Umbilical cord (tissue), 2 donors: ENCODE results near the gene OVCA2. TPM values are rescaled to one million over a fixed set of nuclear protein-coding genes. Genes with fewer than 3 reads are reported as not detected.
"Not testable (repeated sequence)": the region's sequence is repeated elsewhere in the genome, so short reads cannot be mapped to it uniquely, and the experiment has no call there.

Source experiments
- DNase-seq: peaks from one replicate; pipeline ENCODE4 v3.0.0-alpha.2; 2015; ENCODE audit warnings: low spot score
- total RNA-seq: library from RNA; depleted of rRNA; stranded (reverse); fragments of >200 nt; gene quantifications from one replicate; pipeline ENCODE4 v1.2.3, GENCODE V29; 2014; ENCODE audit warnings: low replicate concordance; ENCODE audit not compliant: insufficient read depth

Gene OVCA2
- 22.6 TPM for total RNA-seq

DNA sequence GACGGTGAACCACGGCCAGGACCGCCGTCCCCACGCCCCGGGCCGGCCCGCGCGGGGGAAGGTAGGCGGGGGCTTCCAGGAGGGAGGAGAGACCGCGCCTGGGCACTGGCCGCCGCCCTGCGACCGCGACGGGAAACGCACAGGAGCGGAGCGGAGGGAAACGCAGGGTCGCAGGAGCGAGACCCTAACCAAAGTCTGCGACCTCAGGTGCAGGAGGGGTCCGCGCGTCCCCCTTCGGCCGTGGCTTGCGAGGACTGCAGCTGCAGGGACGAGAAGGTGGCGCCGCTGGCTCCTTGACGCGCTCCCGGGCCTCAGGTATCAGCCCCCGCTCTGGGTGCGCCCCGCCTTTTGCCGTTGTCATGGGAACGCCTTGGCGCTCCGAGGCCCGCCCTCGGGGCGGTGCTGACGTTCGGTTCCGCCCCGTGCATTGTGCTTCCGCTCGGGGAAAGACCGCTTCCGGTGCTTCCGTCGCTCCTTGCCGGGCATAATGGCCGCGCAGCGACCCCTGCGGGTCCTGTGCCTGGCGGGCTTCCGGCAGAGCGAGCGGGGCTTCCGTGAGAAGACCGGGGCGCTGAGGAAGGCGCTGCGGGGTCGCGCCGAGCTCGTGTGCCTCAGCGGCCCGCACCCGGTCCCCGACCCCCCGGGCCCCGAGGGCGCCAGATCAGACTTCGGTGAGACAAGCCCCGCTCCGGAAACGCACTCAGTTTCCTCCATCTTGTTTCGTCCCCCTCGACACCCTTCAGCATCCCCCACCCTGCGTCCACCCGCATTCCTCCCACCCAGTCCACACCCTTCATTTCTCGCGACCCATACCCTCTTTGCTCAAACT, at the start of gene OVCA2:
Gene OVCA2 (plus strand): TSS at position 462 of the 829 bp plus-strand sequence. CDS start 26 bp downstream, at position 488.
- DNase-seq: peak; percentile 97

DNA sequence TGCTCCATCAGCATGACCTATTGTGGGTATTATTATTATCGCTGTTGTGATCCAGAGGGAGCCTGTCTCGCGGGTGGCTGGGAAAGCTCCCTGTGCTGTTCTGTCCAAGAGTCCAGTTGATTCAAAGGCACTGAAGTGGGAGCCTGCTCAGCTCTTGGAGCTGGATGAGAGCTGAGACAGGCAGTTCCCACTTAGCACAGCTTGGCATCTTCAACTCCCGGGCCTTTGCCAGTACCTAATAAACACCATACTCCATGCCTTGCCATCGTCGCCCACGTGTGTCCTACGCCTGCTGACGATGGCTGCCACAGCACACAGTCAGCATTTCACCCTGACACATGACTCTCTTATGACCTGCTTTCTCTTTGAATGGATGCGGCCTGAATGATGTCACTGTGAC, 49.3 kb upstream of the OVCA2 start:
- no peak for DNase-seq

DNA sequence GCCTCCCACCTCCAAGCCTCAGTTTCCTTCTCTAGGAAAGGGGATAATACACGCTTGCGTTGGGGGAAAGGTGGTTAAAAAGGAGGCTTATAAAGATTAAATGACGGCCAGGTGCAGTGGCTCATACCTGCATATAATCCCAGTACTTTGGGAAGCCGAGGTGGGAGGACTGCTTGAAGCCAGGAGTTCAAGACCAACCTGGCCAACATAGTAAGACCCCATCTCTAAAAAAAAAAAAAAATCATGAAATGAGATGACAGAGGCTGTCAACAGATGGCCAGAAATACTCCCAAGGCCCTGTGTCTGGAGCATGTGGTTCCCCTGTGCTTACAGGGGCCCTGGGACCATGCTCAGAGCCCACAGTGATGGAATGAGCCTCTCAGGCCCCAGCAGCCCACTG, 47.1 kb upstream of the OVCA2 start:
- no peak for DNase-seq

DNA sequence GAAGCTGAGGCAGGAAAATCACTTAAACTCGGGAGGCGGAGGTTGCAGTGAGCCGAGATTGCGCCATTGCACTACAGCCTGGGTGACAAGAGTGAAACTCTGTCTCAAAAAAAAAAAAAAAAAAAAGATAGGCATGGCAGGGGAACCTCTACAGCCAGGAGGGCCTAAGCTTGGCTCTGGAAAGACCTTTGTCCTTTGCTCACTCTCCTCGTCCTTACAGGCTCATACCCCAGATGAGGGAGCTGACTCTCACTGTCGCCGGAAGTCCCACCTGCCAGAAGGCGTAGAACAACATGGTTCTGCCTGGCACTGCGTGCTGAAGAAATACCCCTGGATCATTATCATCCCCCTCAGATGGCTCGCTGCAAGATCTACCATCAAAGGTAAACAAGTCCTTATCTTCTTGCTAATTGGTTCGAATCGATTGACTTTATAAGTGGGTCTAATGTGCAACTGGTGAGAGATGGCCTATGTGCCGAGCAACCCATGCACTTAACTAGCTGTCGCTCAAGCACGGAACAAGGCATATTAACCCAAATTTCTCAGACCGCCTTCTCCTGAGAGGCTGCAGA, 46.4 kb upstream of the OVCA2 start:
- no peak for DNase-seq

DNA sequence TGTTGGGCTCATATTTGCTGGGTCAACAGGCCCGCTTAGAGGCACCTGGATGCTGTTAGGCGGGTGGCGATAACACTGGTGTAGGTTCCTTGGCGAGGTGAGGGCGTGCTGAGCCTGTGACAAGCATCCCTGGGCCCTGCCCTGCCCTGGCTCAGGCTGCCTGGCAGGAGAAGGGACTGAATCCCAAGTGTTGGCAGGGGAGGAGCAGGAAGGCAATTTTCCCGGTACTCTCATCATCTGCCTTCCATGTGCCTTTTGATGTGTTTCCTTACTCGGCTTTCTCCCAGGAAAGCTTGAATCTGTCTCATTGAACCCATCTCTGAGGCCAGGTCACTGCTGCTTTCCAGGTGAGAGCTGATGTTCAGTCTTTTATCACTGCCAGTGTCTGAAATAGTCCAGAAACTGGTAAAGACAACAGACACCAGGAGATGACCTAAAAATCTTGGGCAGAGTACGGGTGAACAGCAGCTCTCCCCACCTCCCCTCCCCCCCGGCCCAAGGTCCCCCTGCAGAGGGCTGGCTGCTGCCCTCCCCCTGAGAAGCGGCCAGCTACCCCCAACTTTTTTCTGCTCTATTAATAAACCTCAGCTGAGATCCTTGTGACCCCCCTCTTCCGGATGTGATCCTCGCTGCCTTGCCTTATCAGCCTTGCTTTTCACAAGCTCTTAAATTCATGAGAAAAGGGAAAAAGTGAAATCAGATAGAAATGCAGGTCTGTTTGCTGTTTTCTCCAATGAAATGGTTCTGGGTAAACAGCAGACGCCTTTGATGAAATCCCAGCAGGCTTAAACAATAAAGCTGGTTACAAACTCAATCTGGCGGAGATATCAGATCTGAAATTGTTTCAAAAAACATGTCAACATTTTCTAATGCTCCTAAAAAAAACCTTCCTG, 45.7 kb upstream of the OVCA2 start:
- peak; percentile 59 for DNase-seq

DNA sequence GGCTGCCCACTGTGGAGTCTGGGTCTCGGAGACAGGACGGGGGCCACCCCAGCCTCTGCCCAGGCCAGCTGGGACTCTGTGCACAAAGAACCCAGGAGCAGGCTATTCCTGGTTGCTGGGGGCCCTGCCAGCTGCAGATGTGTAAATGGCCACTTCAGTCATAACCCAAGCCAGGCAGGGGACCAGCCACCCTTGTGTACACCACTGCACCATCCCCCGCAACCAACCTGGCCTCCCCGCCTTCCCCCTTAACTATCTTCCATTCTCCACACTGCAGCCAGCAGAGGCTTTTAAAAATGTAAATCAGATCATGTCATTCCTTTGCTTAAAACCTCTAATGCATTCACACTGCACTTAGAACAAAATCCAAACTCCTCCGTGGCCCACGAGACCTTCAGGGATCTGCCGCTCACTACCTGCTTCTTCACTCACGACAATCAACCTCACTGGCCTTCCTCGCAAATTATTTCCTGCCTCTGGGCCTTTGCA, 45.0 kb upstream of the OVCA2 start:
- DNase-seq: no peak

DNA sequence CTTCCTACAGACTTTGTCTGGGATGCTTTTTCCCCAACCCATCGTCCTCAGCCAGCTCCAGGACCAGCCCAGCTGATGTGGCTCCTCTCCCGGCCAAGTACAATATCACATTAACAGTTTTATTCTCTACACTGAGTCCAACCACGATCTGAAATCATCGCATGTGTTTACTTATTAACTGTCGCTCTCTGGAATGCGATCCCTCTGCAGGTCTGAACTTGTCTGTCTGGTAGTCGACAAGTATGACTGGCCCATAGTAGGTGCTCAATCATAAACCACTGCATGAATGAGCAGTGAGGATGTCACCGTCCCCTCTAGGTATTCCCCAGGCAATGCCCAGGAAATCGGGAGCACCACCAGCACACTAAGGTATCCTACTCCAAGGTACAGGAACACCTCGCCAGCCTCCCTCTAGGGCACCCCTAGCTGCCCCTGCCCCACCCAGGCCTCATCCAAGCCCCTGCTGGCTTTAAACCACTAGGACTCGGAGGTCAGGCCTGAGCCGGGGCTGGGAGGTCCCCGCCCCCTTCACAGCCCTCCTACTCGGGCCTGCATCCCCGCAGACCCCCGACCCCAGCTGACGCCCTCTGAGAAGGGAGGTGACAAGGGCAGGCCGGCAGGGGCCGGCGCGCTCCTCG, 44.4 kb upstream of the OVCA2 start:
- DNase-seq: no peak

DNA sequence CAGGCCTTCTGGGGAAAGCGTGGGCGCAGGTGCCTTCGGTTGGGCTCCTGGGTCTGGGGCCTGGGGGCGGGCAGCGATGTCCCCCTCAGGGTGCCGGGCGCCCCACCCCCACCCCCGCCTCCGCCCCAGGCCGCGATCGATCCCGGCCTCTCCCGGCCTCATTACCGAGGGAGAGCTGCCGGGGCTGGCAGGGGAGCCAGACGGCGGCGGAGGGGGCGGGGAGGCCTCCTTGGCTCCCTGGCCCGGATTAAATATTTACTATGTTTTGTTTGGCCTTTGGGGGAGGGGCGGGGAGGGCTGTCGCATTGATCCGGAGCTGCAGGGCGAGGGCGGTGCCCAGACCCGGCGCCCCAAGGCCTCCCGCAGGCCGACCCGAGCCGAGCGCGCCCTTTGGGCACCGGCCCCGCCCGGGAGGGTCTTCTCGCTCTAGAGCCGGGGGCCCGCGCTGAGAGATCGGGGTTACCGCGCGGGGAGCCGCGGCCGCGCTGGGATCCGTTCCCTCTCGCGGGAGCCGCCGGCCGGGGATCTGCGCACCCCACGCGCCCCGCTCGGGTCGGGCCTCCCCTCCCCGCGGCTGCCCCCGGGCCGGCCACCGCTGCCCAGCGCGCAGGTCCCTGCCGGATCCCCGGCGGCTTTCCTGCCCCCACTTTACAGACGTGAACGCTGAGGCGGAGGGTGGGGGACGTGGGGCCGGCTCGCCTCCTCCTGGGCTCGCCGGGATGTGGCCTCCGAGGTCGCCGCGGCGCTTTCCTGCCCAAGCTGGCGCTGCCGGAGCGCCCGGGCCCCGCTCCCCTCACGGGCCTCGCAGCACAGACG, 43.7 kb upstream of the OVCA2 start:
- DNase-seq: no peak

DNA sequence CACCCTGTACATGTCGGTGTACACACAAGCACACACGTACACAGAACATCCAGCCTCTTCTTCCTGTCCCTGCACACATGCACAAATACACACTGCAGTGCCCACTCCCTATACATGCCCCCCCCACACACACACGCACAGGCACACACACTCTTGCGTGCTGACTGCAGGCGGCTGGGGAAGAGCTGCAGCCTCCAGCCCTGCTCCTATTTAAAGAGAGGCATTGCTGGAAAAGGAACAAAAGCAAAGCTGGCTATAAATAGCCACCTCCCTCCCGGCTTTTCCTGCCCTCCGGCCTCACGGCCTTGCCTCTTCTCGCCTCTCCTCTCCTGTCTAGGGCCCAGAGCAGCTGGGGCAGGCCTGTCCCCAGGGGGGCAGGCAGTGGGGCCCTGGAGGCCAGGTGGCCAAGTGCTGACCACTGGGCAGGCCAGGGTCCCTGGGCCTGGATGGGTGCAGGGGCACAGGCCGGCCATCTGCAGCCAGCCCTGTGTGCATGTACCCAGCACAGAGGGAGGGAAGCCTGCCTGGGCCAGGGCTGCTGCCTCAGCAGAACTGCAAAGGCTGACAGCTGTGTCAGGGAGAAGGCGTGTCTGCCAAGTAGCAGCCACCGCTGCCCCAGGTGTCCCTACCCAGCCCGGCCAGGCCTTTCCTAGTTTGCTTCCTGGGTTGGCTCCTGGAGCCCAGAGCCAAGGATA, 42.1 kb upstream of the OVCA2 start:
- peak; percentile 82 for DNase-seq

DNA sequence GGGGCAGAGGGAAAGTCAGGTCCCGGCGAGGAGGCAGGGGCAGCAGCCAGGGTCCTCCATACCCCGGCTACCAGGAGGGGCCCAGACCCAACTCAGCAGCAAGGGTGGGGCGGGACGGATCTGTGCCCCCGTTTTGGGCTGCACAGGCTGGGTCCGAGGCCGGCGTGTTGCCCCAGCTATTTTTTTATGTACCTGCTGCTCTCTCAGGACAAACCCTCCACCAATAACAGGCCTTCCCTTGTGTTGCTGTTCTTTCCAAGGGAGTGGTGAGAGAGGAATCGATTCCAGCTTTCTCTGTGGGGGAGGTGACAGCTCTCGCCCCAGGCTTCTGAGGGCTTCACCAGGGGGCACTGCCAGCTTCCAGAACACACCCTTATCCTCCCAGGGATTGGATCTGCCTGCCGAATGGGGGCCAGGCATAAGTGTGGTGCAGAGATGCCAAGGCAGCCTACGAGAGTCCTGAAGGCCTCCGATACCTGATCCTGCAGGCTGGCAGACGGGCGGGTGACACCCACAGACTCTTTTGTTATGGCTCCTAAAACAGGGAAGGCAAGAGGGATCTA, 39.0 kb upstream of the OVCA2 start:
- DNase-seq: no peak

DNA sequence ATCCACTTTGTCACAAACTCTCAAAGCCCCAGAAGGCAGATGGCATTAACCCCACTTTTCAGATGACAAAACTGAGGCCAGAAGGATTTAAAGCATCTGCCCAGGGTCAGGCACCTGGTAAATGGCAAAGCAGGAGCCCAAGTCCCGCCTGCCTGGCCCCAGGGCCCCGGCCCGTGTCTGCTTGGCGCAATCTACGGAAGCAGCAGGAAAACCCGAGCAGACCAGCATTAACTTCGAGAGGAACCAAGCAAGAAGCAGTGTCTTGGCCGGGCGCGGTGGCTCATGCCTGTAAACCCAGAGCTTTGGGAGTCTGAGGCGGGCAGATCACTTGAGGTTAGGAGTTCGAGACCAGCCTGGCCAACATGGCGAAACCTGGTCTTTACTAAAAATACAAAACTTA, 38.3 kb upstream of the OVCA2 start:
- DNase-seq: no peak

DNA sequence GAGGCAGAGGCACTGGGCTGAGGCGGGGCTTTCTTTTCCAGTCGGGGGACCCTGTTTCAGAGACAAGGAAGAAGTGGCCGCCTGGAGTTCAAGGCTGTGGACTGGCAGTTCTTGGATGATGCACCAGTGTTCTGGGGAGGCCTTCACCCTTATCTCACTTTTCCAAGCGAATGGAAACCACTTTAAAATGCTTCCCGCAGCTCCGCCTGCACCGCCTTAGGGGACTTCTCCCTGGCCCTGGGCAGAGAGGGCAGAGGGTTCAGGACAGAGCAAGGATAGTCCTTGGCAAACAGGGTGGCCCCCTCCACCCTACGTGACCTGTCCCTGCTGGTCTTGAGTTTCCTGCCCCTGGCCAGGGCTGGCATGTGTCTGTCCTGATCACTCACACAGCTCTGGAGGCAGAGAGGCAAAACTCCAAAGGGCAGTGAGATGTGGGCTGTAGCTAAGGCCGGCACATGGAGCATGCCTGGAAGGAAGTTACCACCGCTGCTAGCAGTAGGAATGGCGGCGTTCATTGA, 37.3 kb upstream of the OVCA2 start:
- DNase-seq: no peak

DNA sequence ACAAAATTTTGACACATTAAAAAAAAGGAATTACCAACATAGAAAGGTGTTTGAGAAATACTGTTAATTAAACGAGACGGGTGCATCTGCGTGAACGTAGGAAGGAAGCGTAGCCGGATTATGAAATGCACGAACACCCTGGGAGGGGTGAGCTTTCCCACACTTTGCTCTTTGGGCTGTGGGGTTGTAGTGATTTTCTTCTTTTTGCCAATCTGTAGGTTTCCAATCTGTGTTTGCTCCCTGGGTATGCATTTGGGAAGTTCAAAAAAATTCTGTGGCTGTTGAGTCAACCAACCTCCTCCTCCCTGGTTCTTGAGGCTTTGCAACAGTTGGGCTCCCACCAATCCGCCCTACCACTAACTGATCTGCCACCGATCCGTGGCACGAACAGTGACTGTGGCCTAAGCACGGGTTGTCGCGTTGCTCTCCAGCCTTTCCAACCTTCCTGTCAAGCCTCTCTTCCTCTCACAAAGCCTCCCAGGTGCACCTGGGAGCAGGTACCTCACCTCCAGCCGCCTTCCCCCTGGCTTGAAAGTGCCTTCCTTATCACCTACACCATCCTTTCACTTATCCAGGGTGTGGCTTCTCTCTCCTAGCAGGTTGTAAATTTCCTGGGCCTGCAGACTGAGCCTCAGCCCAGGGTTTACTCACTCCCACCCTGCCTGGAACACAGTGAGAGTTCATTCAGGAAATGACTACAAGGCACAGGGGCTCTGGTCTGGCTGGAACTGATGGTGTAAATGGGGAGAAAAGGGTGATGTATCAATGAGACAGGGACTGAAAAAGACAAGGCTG, 33.3 kb upstream of the OVCA2 start:
- no peak for DNase-seq

DNA sequence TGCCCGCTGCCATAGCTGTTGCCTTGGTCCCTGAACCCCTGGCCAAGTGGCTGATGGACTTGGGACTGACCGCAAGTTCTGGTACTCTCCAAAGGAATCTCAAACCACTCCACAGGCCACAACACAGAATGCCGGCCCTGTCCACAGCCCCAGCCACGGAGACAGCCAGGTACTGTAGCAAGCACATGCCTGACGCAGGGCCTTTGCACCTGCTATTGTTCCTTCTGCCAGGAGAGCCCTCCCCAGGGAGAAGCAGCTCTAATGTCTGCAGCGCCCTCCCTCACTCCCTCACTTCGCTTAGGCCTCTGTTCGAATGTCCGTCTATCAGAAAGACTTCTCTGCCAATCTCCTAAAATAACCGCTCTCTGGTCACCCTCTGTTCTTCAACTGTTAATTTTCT, 32.1 kb upstream of the OVCA2 start:
- no peak for DNase-seq

DNA sequence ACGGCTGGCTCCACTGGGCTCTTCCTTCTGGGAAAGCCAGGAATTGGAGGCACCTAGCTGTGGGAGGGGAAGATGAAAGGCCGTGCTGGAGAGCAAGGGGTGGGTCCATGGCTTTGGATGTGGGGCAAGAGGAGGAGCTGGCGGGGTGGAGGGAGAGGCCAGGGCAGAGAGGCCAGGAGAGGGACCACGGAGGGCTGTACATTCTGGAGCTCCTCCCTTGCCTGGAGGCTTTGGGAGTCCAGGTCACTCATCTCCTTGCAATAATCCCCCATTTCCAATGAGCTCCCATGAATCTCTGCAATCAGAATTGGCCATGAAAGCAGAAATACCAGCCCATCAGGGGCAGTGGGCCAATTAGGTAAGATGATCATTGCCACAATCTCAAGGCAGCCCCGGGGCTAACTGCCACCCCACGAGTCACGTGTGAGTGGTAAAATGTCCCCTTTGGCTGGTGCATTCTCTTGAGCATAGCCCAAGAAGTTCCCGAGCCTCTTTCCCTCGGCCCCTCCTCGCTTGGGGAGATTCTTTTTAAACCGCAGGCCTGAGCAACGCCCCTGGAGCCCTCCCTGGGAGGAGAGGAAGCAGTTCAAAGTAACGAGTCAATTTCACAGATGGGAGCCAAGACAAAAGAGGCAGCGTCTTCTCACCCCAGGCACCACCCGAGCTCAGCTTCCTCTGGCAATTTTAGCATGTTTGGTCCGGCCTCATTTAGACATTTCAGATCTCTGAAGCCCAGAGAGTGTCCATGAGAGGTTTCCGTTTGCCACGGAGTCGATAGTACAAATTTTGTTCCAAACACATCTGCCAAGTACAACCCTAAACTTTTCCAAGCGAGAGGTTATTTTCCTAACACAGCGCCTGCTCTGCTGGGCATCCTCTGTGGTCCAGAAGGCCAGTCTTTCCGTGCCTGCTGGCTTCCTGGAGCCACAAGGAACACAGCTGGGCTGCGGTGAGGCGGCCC, 30.1 kb upstream of the OVCA2 start:
- DNase-seq: peak; percentile 37

DNA sequence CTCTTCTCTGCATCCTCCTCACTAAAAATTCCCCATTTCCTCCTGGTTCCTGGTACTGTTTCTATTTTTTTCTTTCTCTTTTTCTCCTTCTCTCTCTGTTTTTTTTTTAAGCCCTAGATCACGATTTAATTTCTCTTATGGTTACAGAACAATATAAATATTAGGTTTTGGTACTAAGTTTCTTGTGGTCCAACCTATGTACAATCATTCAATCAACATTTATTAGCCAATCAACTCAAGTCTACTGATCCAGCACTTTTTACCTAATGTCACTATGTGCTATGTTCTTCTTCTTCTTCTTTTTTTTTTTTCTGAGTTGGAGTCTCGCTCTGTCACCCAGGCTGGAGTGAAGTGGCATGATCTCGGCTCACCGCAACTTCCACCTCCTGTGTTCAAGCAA, 29.3 kb upstream of the OVCA2 start:
- no peak for DNase-seq

DNA sequence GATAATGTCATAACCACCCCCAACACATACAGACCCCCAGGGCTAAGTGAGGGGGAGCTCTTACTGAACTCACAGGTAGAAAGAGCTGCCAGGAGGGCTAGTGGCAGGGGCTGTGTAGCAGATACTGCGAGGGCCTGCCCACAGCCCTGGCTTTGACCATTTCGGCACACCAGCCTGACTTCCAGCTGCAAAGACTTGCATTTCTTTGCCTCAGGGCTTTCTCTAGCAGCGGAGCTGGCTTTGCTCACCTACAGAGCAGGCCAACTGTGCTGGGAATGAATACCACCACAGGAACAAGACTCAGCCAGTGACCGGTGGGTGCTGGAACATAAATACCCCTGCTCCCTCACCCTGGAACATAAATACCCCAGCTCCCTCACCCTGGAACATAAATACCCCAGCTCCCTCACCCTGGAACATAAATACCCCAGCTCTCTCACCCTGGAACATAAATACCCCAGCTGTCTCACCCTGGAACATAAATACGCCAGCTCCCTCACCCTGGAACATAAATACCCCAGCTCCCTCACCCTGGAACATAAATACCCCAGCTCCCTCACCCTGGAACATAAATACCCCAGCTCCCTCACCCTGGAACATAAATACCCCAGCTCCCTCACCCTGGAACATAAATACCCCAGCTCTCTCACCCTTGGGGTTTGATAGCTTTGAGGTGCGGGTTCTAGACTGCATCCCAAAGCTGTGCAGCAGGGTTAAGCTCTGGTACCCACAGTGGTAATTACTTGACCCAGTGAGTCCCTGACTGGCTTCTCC, 28.4 kb upstream of the OVCA2 start:
- not testable (repeated sequence) for DNase-seq
